Activated CD8-positive, alpha-beta memory T cell treated with anti-CD3 and anti-CD28 coated beads, Interleukin-2, amount 50 U/mL, for 48 hours (primary cell): ENCODE data around the gene CUL9.

ENCODE experiments used
- DNase-seq: peaks from one replicate; pipeline ENCODE4 v3.0.0-alpha.2; 2020

Gene CUL9

GRCh38 chr6:43202451-43202850, 20.5 kb downstream of the CUL9 start:
- DNase-seq, result no peak

- no peak for DNase-seq
These were observed 21.2 kb downstream of the CUL9 start for GRCh38 chr6:43203029-43203717.

GRCh38 chr6:43203718-43204095, 21.7 kb downstream of the CUL9 start:
- DNase-seq, result no peak

GRCh38 chr6:43204271-43205105, 22.5 kb downstream of the CUL9 start:
- DNase-seq, result no peak

- no peak for DNase-seq
These were observed 23.9 kb downstream of the CUL9 start for GRCh38 chr6:43205849-43206248.

- DNase-seq, result no peak
These were observed 25.3 kb downstream of the CUL9 start for GRCh38 chr6:43207286-43207685.

GRCh38 chr6:43211955-43212354, 30.0 kb downstream of the CUL9 start:
- DNase-seq, result no peak

- DNase-seq, result no peak
These were observed 31.4 kb downstream of the CUL9 start for GRCh38 chr6:43213431-43213830.

GRCh38 chr6:43215066-43215465, 33.1 kb downstream of the CUL9 start:
- DNase-seq, result peak; percentile 41

- DNase-seq, result no peak
These were observed 34.2 kb downstream of the CUL9 start for GRCh38 chr6:43216200-43216599.

- DNase-seq, result no peak
These were observed 35.4 kb downstream of the CUL9 start for GRCh38 chr6:43217351-43217750.

GRCh38 chr6:43219119-43219518, 37.1 kb downstream of the CUL9 start:
- no peak for DNase-seq

- no peak for DNase-seq
These were observed 37.8 kb downstream of the CUL9 start for GRCh38 chr6:43219814-43220213.

GRCh38 chr6:43220439-43220951, 38.5 kb downstream of the CUL9 start:
- DNase-seq, result no peak

- no peak for DNase-seq
These were observed 39.3 kb downstream of the CUL9 start for GRCh38 chr6:43221046-43221972.

GRCh38 chr6:43222418-43223059, 40.5 kb downstream of the CUL9 start:
- no peak for DNase-seq

GRCh38 chr6:43223175-43223574, 41.2 kb downstream of the CUL9 start:
- no peak for DNase-seq

- DNase-seq, result no peak
These were observed 44.3 kb downstream of the CUL9 start for GRCh38 chr6:43226192-43226851.

GRCh38 chr6:43228951-43229802, 47.2 kb downstream of the CUL9 start, which contains the start of gene DNPH1:
Gene DNPH1 (minus strand): TSS chr6:43229481. CDS start chr6:43229456, 25 bp downstream.
- peak; percentile 93 for DNase-seq

- peak; percentile 47 for DNase-seq
These were observed 48.0 kb downstream of the CUL9 start for GRCh38 chr6:43229803-43230620.
